ENCODE data around the gene RTP2. TPM values are rescaled to one million over a fixed set of nuclear protein-coding genes. Genes with fewer than 3 reads are reported as not detected.

The RTP2 gene
- total RNA-seq, 6 donors from 2014 or later = not detected

DNA sequence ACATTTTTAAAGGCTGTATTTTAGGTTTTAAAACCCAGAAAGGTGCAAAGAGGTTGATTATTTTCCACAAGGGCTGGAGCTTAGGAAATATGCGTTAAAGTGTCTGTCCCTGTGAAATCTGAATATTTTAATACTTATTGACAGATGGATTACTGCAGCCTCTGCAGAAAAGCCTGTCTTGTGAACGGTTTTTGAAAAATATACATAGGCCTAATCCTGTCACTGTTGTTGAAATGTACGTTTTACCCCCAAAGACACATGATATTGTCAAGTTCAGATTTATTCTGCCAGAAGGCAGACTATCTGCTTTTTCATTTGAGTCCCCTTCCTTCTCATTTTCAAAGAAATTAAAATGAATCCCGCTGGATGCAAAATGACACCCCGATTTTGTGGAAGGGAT, 45.1 kb upstream of the RTP2 start:
- H3K4me1 ChIP-seq = peaks cover 27 to 36% (median 30%) of the 10 kb centered on the region in 4 donors
- no peaks in the 10 kb centered on the region for H3K9me3 ChIP-seq
- DNase-seq (no peak), ATAC-seq (ENCODE audit: low FRiP score in 2 of 2) (no peak)
- no peak for TF ChIP-seq POLR2AphosphoS5 (IDR thresholded peaks at IDR 0.05)
- TF ChIP-seq, protein P1, sequence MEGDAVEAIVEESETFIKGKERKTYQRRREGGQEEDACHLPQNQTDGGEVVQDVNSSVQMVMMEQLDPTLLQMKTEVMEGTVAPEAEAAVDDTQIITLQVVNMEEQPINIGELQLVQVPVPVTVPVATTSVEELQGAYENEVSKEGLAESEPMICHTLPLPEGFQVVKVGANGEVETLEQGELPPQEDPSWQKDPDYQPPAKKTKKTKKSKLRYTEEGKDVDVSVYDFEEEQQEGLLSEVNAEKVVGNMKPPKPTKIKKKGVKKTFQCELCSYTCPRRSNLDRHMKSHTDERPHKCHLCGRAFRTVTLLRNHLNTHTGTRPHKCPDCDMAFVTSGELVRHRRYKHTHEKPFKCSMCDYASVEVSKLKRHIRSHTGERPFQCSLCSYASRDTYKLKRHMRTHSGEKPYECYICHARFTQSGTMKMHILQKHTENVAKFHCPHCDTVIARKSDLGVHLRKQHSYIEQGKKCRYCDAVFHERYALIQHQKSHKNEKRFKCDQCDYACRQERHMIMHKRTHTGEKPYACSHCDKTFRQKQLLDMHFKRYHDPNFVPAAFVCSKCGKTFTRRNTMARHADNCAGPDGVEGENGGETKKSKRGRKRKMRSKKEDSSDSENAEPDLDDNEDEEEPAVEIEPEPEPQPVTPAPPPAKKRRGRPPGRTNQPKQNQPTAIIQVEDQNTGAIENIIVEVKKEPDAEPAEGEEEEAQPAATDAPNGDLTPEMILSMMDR (IDR thresholded peaks at IDR 0.05) = no peak
- no peak for TF ChIP-seq POLR2A (IDR thresholded peaks at IDR 0.05)
- no peak for TF ChIP-seq EP300 (IDR thresholded peaks at IDR 0.05)
- H3K36me3 ChIP-seq = no peaks in the 10 kb centered on the region
- H3K4me3 ChIP-seq = no peak overlapping the region
- H3K27ac ChIP-seq = peak overlapping the region; percentile 97 to 99 (median 98)
- no peaks in the 10 kb centered on the region for H3K27me3 ChIP-seq
- WGBS, 2 donors = 54 to 58% methylated on average over 5 of the region's 5 CpGs

DNA sequence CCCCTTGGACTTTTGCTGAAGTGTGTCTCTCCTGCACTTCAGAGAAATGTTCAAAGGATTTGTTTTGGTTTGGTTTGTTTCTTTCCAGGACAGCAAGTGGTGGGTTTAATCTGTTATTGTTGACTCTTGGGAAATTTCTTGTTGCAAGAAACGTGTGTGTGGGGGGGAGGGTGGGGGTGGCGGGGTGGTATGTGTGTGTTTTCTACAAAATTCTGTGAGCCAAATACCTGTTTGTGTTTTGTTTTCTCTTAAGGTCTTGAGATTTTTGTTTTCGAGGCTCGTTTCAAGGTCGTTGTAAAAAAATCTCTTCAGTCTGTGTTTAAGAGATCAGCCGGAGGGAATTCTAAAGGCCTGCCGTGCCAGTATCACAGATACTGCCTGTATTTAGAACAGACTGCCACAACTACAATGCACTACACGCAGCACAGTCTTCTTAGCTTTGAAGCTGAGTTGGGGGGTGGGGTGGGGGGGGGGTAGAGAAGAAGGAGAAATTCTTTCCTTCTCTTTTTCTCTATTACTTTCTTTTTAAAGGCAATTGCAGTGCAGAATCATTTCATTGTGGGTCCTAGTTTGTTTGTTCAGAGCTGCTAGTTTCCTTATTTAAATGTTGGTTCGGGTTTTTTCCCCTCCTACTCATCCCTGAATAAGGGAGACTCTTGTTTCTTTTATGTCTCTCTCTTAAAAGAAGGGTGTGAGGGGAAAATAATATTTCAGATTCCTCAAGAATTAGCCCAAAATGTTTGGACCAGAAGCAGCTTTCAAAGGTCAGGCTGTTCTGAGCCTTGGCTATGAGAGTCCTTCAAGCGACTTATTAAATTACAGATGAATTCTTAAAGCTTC, 44.3 kb upstream of the RTP2 start:
- no peaks in the 10 kb centered on the region for H3K9me3 ChIP-seq
- ATAC-seq (ENCODE audit: low FRiP score in 2 of 2) (no peak), DNase-seq (no peak)
- H3K36me3 ChIP-seq = no peaks in the 10 kb centered on the region
- peaks cover 28 to 45% (median 36%) of the 10 kb centered on the region in 4 donors for H3K4me1 ChIP-seq
- H3K4me3 ChIP-seq = peak overlapping the region in 3 of 4 donors; percentile 62 to 67 (median 66)
- peak overlapping the region; percentile 97 to 99 (median 98) for H3K27ac ChIP-seq
- TF ChIP-seq, protein P1 (IDR thresholded peaks at IDR 0.05) = no peak
- TF ChIP-seq POLR2A (IDR thresholded peaks at IDR 0.05) (no peak), EP300 (IDR thresholded peaks at IDR 0.05) (no peak), POLR2AphosphoS5 (IDR thresholded peaks at IDR 0.05) (no peak)
- H3K27me3 ChIP-seq = no peaks in the 10 kb centered on the region
- 37 to 39% methylated on average over 10 of the region's 10 CpGs for WGBS, 2 donors

DNA sequence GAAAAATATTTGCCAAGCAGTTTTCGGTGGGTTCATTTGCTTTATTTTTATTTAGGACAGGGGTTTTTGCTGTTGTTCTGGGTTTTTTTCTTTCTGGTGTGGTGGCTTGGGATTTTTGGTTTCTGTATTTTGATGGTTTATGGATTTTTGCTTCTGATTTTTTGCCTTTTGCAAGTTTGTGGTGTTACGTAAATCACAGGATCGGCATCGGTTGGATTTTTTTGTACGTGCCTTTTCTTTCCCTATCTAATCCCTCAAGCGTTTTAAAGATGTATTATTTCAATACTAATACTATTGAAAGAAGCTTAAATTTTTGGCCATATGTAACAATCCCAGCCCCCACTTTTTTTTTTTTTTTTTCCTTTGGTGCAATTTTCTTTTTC, 43.7 kb upstream of the RTP2 start:
- DNase-seq (no peak), ATAC-seq (ENCODE audit: low FRiP score in 2 of 2) (no peak)
- no peak for TF ChIP-seq POLR2A (IDR thresholded peaks at IDR 0.05)
- TF ChIP-seq, protein P1 (IDR thresholded peaks at IDR 0.05) = no peak
- no peak for TF ChIP-seq EP300 (IDR thresholded peaks at IDR 0.05)
- no peak for TF ChIP-seq POLR2AphosphoS5 (IDR thresholded peaks at IDR 0.05)
- H3K9me3 ChIP-seq = no peaks in the 10 kb centered on the region
- H3K27me3 ChIP-seq = no peaks in the 10 kb centered on the region
- H3K4me1 ChIP-seq = peaks cover 28 to 47% (median 36%) of the 10 kb centered on the region in 4 donors
- H3K4me3 ChIP-seq = peak overlapping the region; percentile 26 to 67 (median 64)
- WGBS, 2 donors = 8 to 13% methylated on average over 6 of the region's 6 CpGs
- H3K36me3 ChIP-seq = no peaks in the 10 kb centered on the region
- H3K27ac ChIP-seq = peak overlapping the region; percentile 97 to 99 (median 98)

DNA sequence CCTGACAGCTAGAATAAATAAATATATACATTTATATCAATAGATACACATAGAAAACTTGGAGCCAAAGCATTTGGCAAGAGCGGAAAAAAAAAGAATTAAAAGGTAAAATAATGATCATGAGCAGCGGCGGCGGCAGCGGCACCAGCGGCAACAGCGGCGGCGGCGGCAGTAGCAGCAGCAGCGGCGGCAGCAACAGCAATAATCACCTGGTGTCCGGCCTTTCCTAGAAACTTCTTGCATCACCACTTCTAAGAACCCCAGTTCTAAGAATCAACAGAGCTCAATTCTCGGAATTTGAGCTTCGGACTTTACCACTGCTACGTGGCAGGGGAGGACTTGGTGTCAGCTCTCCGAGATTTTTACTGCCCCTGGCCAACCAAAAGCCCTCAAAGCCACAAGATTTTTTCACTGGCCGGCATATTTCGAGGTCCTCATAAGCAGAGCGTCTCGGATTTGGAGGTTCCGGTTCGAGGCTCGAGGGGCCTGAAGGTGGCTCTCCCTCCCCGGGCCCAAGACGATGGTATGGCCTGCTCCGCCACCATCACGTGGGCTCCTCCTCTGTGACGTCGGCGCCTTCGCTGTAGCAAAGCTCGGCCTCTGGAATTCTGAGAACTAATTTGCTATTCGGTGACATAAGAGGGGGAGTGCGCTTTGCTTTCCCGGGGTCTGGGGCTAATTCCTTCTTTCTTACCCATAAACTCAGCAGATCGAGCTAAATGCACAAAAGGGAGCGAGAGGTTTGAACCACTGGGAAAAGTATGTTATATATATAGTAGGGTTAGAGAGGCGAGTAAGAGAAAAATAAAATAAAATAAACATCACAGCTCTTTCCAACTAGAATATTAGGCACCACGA, 43.1 kb upstream of the RTP2 start, which contains the start of gene BCL6:
Gene BCL6 (minus strand): TSS at position 268 of the 858 bp plus-strand sequence. CDS start 11,775 bp downstream, outside the sequence.
- DNase-seq (peak; percentile 94), ATAC-seq (ENCODE audit: low FRiP score in 2 of 2) (peak; percentile 85 to 89)
- Histone ChIP-seq H3K9me3 (no peaks in the 10 kb centered on the region), H3K27ac (peak within 1 kb of the TSS; percentile 97 to 99 (median 98)), H3K36me3 (no peaks in the 10 kb centered on the region), H3K4me1 (peaks cover 30 to 47% (median 33%) of the 10 kb centered on the region in 4 donors), H3K4me3 (peak within 1 kb of the TSS; percentile 62 to 71 (median 66)), H3K27me3 (no peaks in the 10 kb centered on the region)
- TF ChIP-seq, protein P1 (IDR thresholded peaks at IDR 0.05) = peak in 1 of 6 experiments; percentile 20
- TF ChIP-seq EP300 (IDR thresholded peaks at IDR 0.05) (peak; percentile 94 to 98 (median 98)), POLR2AphosphoS5 (IDR thresholded peaks at IDR 0.05) (peak; percentile 93 to 99), POLR2A (IDR thresholded peaks at IDR 0.05) (peak; percentile 59 to 98 (median 94))
- 1% methylated on average over 40 of the region's 40 CpGs for WGBS, 2 donors
